NCI-H2107 treated with DMSO at 0.1 percent for 48 hours (cell line): Measurements from ENCODE around the gene P3H4.

ENCODE experiments used
- DNase-seq: peaks from one replicate; lab custom pipeline; 2025; ENCODE audit not compliant: unreplicated experiment; lab: John Stamatoyannopoulos, UW

The P3H4 gene

DNA sequence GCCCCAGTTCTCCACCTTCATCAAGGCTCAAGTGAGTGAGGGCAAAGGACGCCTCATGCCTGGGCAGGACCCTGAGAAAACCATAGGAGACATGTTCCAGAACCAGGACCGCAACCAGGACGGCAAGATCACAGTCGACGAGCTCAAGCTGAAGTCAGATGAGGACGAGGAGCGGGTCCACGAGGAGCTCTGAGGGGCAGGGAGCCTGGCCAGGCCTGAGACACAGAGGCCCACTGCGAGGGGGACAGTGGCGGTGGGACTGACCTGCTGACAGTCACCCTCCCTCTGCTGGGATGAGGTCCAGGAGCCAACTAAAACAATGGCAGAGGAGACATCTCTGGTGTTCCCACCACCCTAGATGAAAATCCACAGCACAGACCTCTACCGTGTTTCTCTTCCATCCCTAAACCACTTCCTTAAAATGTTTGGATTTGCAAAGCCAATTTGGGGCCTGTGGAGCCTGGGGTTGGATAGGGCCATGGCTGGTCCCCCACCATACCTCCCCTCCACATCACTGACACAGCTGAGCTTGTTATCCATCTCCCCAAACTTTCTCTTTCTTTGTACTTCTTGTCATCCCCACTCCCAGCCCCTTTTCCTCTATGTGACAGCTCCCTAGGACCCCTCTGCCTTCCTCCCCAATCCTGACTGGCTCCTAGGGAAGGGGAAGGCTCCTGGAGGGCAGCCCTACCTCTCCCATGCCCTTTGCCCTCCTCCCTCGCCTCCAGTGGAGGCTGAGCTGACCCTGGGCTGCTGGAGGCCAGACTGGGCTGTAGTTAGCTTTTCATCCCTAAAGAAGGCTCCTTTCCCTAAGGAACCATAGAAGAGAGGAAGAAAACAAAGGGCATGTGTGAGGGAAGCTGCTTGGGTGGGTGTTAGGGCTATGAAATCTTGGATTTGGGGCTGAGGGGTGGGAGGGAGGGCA is 10.7 kb upstream of the P3H4 start:
- no peak for DNase-seq

- no peak for DNase-seq
Measured at GRCh38 chr17:41821776-41822175, 10.0 kb upstream of the P3H4 start.

DNA sequence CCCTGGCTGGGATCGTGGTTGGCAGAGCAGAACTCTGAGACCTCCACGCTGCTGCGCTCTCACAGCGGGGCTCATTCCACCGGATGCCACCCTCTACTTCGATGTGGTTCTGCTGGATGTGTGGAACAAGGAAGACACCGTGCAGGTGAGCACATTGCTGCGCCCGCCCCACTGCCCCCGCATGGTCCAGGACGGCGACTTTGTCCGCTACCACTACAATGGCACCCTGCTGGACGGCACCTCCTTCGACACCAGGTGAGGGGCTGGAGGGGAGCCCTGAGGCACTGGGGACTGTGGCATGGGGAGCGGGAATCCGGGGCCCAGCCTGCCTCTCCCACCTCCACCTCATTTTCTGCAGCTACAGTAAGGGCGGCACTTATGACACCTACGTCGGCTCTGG is 6.3 kb upstream of the P3H4 start:
- DNase-seq, result no peak

DNA sequence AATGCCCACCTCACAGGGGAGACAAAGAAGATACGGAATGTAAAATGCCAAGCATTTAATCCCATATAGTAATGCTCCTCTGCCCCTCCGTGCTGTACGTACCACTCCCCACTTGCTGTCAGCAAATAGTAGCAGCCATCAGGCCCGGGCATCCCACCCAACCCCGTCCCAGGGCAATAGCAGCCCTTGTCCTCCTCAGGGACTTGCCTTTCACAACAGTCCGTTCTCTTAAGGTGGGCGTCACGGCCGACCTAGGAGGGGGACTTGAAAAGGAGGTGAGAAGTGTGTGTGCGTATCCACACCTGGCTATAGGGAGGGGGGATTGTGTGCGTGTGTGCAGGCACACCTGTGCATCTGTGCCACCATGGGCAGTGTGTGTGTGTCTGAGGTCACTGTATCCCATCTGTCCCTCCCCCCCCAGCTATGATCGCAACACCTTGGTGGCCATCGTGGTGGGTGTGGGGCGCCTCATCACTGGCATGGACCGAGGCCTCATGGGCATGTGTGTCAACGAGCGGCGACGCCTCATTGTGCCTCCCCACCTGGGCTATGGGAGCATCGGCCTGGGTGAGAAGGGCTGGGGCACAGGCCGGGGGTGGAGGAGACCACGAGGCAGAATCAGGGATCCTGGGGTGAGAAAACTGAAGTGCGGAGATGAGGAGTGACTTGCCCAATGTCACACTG is 5.0 kb upstream of the P3H4 start:
- no peak for DNase-seq

- no peak for DNase-seq
Measured at GRCh38 chr17:41814195-41814594, 2.4 kb upstream of the P3H4 start.

DNA sequence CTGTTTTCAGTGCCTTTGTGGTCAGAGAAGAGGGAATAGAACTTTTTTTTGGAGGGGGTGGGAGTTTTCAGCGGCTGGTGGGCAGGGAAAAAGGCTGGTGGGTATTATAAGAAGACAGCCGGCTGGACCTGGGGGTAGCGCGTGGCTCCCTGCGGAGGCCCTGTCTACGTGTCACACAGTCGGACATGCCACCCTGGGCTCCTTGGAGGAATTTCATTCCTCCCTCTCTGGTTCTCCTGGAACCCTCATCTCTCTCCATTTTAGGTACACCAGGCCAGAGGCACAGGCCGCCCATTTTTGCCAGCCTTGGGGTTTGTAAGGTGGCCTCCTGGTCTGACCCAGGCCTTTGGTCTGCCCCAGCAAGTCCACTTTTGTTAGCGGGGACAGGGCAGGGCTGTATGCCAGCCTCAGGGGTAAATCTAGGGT is 2.0 kb upstream of the P3H4 start:
- DNase-seq, result no peak

GRCh38 chr17:41813152-41813680 is 1.5 kb upstream of the P3H4 start:
- DNase-seq, result no peak

DNA sequence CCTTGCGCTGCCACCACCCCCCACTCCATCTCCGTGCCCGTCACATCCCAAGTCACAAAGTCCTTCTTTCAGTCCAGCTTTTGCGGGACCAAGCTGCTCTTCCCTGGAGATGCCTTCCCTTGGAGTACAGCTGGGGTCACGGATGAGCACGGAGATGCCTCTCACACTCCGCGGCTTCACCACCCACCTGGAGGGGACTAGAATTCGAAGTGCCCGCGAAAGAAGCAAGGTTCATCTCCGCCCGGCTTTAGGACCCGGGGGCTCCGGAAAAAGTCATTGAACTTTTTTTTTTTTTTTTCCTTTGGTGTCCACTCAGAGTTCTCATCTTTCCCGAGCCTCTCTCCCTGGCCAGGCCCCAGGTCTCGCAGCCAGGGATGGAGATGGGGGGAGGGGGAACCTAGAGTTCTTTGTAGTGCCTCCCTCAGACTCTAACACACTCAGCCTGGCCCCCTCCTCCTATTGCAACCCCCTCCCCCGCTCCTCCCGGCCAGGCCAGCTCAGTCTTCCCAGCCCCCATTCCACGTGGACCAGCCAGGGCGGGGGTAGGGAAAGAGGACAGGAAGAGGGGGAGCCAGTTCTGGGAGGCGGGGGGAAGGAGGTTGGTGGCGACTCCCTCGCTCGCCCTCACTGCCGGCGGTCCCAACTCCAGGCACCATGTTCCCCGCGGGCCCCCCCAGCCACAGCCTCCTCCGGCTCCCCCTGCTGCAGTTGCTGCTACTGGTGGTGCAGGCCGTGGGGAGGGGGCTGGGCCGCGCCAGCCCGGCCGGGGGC is 817 bp upstream of the P3H4 start, which contains the start of gene FKBP10:
FKBP10 (plus strand) TSS at position 624 of the 771 bp plus-strand sequence; CDS start at position 655, 31 bp downstream.
- no peak for DNase-seq

DNA sequence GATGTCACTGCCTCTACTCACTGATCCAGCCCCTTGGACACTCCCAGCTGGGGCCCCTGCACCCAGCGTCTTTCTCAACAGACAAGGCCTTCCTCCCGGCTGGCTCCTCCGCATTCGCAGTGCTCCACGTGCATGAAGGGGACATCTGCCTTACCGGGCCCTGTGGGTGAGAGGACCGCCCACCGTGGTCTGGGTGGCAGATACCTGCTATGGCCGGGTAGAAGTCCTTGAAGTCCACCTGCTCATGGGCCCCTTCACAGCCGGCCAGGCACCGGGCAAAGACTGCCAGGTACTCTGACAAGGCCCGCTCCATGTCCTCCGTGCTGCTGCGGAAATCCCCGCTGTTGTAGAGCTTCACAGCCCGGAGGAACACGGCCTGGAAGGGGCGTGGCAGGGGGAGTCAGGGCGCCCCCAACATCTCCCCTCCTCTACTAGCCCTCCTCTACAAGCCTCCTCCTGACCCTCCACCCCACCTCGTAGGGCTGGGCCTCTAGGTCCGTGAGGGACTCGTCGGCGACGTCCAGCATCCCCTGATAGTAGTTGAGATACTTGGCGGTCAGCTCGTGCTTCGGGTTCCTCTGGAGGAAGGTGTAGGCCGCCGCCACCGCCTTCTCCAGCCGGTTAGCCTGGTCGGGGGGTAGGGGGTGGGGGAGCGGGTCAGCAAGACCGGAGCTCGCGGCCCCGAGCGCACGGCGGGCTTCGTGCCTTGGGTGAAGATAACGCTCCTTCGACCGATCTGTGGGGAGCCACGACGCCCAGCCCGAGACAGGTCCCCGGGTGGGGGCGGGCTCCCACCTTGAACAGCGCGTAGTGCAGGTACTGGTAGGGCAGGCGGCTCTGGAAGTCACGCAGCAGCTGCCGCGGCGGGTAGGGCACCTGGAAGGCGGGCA is 845 bp downstream of the P3H4 start:
- no peak for DNase-seq

DNA sequence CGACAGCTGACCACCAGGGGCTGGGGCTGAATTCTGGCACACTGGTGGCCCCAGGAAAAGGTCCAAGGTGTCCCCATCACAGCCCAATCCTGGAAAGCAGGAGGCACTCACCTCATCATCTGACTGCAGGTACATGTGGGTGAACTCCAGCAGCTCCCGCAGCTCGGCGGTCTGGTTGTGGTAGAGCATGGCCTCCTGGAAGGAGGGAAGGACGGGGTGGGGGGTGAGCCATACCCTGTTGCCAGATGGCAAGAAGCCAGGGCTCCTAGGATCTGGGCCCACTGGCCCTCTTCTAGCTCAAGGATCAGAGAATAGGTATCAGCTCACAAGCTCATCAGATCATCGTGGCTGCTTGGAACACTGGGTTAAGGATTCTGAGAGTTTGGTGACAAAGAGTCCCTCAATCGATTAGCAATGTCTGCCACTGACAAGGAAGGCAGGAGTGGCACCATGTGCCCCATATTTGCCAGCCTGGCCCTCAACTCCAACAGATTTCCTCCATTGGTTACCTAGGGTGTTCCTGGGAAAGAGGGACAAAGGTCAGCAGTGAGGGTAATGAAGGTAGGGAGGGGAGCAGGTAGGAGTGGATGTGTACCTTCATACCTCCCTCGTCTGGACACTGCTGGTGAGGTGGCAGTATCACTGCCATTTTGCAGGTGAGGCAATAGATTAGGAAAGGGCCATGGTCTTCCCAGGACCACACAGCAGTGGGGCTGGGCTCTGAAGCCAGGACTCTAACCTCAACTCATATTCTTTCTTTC is 4.9 kb downstream of the P3H4 start:
- no peak for DNase-seq

- DNase-seq, result no peak
Measured at GRCh38 chr17:41803049-41804020, 8.4 kb downstream of the P3H4 start.

DNA sequence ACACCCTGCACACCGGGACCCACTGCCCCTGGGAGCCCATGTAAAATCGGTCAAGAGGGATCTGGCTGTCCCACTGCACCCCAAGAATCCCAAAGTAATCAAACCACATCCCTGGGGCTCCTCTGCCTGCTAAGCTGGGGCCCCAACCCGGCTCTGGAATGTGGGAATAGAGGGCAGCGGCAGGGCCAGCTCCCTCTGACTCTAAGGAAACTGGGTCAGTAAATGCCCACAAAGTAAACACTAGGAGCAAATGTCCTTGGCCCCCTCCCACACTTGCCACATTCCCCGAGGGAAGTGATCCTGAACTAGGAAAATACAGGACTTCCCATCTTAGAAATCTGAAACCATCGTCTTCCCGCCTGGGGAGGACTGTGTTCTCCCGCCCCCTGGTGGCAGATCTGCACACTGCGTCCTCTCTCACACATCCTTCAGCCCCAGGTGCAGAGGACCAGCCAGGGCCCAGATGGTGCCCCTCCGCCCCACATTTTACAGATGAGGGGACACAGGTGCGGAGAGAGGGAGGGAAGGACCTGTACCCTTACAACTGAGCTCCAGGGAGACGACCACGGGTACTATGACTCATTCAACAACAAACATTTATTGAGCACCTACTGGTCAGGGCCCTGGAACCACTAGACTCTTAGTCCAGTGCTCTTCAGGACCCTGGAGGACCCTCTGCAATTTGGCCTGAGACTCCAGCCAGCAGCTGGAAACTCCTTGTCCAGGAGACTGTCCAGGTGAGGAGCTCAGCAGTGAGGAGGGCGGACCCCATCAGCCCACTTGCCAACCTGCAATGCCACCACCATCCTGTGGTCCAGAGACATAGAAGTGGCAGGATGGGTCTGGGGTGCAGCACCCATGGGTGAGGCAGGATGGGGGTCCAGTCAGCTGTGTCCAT is 10.1 kb downstream of the P3H4 start:
- DNase-seq, result peak; percentile 79

DNA sequence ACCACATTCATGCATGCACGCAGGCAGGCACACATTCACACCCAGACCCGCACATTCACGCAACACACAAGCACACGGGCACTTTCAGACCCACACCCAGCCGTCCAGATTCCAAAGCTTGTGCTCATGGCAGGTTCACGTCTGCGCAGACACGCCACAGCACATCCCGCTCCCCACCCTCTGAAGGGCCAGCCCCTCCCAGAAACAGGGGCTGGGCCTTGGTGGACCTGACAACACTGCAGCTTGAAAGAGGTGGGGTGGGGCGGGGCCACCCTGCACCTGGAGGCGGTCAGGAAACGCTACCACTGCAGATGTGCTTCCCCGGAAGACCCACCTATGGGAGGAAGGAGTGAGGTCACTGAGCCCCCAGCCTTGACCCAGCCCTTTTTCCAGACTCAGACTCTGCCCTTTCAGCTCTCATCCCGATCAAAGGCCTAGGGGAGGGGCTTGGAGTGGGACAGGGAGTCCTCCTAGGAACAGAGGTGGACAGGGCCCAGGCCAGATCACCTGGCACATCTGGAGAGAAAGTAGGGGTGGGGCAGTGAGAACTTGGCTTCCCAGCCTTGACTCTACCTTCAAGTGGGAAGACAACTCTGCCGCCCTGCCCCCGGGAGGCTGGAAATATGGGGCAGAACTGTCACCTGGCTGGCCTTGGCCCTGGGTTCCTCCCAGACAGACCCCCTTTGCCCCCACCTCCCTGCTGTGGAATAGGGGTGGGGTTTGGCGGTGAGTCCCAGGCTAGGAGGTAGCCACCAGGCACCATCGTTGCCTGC is 11.0 kb downstream of the P3H4 start:
- DNase-seq, result no peak

DNA sequence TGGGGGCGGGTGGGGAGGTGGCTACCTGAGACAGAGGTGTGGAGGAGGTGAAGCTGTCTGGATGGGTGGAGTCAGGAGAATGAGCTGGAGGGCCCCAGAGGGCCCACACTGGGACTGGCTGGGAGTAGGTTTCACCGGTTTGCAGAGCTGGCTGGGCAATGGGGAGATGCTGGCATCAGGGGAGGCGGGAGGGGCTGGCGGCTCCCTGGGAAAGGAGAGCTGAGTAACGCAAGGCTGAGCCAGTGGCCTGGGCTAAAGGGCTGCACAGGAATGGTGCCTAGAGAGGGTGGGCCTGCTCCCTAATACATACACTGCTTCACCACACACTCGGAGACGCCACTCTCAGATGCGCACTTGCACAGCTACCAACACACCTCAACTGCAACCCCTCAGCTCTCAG is 12.4 kb downstream of the P3H4 start:
- no peak for DNase-seq

- DNase-seq, result no peak
Measured at GRCh38 chr17:41797377-41797776, 14.4 kb downstream of the P3H4 start.

GRCh38 chr17:41796121-41796895 is 15.4 kb downstream of the P3H4 start:
- no peak for DNase-seq
